Measurements from ENCODE around the gene PARP15. TPM values are rescaled to one million over a fixed set of nuclear protein-coding genes. Genes with fewer than 3 reads are reported as not detected.

Gene PARP15
- total RNA-seq, 1 experiment from 2014 or later: 0.24 TPM

- no peak overlapping the region for H3K4me2 ChIP-seq (ENCODE audit: insufficient read depth, insufficient read length, low read length)
- H3T11ph ChIP-seq (ENCODE audit: low read length): no peak overlapping the region
- TF ChIP-seq CTCF (conservative IDR thresholded peaks at IDR 0.05): no peak
- no peak overlapping the region for H3K27ac Mint-ChIP-seq
- H3K14ac ChIP-seq (ENCODE audit: insufficient read depth, low read length): no peak overlapping the region
- peaks cover 3 to 4% of the 10 kb centered on the region in 2 experiments; a peak in 2 of 5 replicates for H3K9me3 Mint-ChIP-seq
- no peaks in the 10 kb centered on the region for H3K79me2 ChIP-seq (ENCODE audit: insufficient read depth, low read length)
- H3K4me1 ChIP-seq (ENCODE audit: insufficient read depth, low read length): no peaks in the 10 kb centered on the region; the same call in 1 of the 2 replicates
- no peak overlapping the region for H3K23ac ChIP-seq (ENCODE audit: insufficient read length, low read depth, low read length)
- no peak overlapping the region for H3K27ac ChIP-seq (ENCODE audit: insufficient read length, low read depth, low read length)
- H3K18ac ChIP-seq (ENCODE audit: insufficient read length, low read depth, low read length): no peak overlapping the region
- no CpG with 5 or more reads among the region's 5 CpGs for WGBS (ENCODE audit: extremely low coverage, insufficient read length, low lambda C conversion rate)
- no peak overlapping the region for H4K91ac ChIP-seq (ENCODE audit: insufficient read length, low read depth, low read length)
- H3K4me1 Mint-ChIP-seq: peaks cover 14 to 24% of the 10 kb centered on the region in 2 experiments
- no peak overlapping the region for H2BK15ac ChIP-seq (ENCODE audit: low read depth, low read length)
- H2AK5ac ChIP-seq (ENCODE audit: insufficient read length, low read length): no peak overlapping the region
- no peak overlapping the region for H4K8ac ChIP-seq (replicated peaks; ENCODE audit: insufficient read length, low read depth, low read length)
- no peaks in the 10 kb centered on the region for H3K27me3 Mint-ChIP-seq (ENCODE audit: low read depth)
- no peaks in the 10 kb centered on the region; a peak in 3 of 7 replicates for H3K36me3 Mint-ChIP-seq (ENCODE audit: insufficient read depth in 1 of 3, low read depth in 3 of 3)
- H2BK5ac ChIP-seq (ENCODE audit: insufficient read length, low read length): no peak overlapping the region
- no peak overlapping the region for H3K9ac ChIP-seq (ENCODE audit: extremely low read depth, insufficient read length, low read length)
- no peak overlapping the region for H3K4me3 Mint-ChIP-seq
- H2AFZ ChIP-seq (ENCODE audit: low read length): no peak overlapping the region
- no peaks in the 10 kb centered on the region for H4K20me1 ChIP-seq (ENCODE audit: control insufficient read depth, insufficient read depth, insufficient read length)
- no peak overlapping the region for H4K5ac ChIP-seq (ENCODE audit: insufficient read length, low read depth, low read length)
- no peaks in the 10 kb centered on the region for H3K23me2 ChIP-seq (ENCODE audit: insufficient read length, low read depth, low read length, poor library complexity, severe bottlenecking)
- no peak overlapping the region for H3K56ac ChIP-seq (ENCODE audit: insufficient read length, low read depth, low read length)
- H3K79me1 ChIP-seq (ENCODE audit: insufficient read depth, low read depth, low read length, poor library complexity, severe bottlenecking): no peaks in the 10 kb centered on the region
- H3K9me3 ChIP-seq (ENCODE audit: control insufficient read depth, low read depth, low read length): no peaks in the 10 kb centered on the region
- no peak overlapping the region for H2BK120ac ChIP-seq (ENCODE audit: low read depth, low read length, poor library complexity, severe bottlenecking)
- H2BK12ac ChIP-seq (ENCODE audit: insufficient read length, low read depth, low read length): no peak overlapping the region
- no peak for DNase-seq
- H2BK20ac ChIP-seq (ENCODE audit: low read depth, low read length, poor library complexity, severe bottlenecking): no peak overlapping the region
- no peak overlapping the region for H3K4ac ChIP-seq (ENCODE audit: low read depth, low read length)
- H3K27me3 ChIP-seq (ENCODE audit: insufficient read depth, low read length): no peaks in the 10 kb centered on the region
Measured at GRCh38 chr3:122589297-122589696, 11.8 kb downstream of the PARP15 start.
